ENCODE data around the gene NTF3. TPM values are rescaled to one million over a fixed set of nuclear protein-coding genes. Genes with fewer than 3 reads are reported as not detected.

The NTF3 gene
- total and polyA plus RNA-seq, 2 of the 8 experiments (the other 6 are each of a cell fraction or from before 2014, with no cell fraction given) = 1.4 to 2.3 TPM

DNA sequence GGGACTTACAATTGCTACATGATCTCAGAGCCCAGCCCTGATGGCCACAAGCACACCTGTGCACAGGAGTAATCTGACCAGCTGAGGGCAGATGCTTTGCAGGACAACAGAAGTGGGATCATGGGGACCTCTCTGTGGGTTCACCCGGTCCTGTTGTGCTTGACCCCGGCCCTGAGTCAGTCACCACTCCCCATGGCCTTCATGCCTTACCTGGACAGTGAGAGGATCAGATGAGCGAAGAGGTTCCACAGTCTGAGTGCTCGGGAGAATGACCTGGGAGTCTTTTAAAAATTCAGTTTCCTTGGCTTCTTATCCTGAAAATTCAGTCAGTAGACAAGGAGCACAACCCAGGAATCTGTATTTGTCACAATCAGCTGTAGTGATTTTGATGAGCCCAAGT is 88.1 kb downstream of the NTF3 start (continued):
- TF ChIP-seq, protein P1, sequence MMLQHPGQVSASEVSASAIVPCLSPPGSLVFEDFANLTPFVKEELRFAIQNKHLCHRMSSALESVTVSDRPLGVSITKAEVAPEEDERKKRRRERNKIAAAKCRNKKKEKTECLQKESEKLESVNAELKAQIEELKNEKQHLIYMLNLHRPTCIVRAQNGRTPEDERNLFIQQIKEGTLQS (IDR thresholded peaks at IDR 0.05; ENCODE audit: insufficient read depth, low read depth, low read length) = no peak
- TF ChIP-seq GTF2F1 (IDR thresholded peaks at IDR 0.05; ENCODE audit: borderline replicate concordance, low read depth, low read length) = no peak
- no peak for TF ChIP-seq HDAC2 (IDR thresholded peaks at IDR 0.05; ENCODE audit: borderline replicate concordance in 1 of 2, low read depth in 2 of 2, low read length in 2 of 2)
- TF ChIP-seq, protein P2, sequence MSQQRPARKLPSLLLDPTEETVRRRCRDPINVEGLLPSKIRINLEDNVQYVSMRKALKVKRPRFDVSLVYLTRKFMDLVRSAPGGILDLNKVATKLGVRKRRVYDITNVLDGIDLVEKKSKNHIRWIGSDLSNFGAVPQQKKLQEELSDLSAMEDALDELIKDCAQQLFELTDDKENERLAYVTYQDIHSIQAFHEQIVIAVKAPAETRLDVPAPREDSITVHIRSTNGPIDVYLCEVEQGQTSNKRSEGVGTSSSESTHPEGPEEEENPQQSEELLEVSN (IDR thresholded peaks at IDR 0.05) = no peak
- no peak for TF ChIP-seq POU5F1 (IDR thresholded peaks at IDR 0.05; ENCODE audit: low read depth, low read length)
- no peak for TF ChIP-seq BRCA1 (IDR thresholded peaks at IDR 0.05; ENCODE audit: low read depth, low read length)
